Embryonic facial prominence (tissue), 1 donor: ENCODE measurements around the gene TBX15.

Source experiments
- DNase-seq: peaks from one replicate; pipeline ENCODE4 v3.0.0-alpha.2; 2016; ENCODE audit errors: extremely low spot score

TBX15 gene

DNA sequence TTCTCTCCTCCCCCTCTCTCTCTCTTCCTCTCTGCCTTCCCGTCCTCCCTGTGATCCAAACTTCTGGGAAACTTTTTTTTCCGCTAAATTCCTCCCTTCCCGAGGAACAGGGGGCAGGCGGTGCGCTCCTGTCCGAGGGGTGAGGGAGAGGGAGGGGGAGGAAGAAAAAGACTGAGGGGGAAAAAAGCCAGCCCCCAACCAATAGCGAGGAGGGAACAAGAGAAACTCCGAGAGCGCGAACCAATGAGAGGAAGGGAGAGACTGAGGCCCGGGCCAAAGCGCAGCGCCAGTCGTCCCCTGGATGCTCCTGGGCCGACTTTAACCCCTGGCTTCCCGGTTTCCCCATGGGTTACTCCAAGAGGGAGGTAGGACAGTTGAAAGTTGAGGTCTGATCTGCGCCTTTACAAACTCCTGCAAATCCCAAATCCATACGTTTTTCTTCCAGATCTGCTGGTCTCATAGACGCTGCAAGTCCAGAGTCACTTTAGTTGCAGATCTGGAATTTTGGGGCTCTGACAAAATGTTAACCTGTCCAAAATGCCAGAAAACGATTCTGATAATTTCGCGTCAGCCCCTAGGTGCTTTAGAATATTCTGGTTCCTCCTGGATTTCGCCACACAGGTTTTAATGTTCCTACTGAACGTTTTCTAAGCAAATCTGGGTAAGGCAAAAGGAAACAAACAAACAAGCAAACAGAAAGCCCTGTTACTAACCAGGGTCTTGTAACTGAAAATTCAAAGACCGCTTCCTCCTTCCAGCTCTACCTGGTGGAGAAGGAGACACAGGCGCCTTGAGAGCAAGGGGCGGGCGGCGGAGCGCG, at the start of gene TBX15:
TBX15 (minus strand) TSS at position 158 of the 820 bp plus-strand sequence. CDS start 548 bp downstream, outside the sequence.
- DNase-seq: peak; percentile 40

DNA sequence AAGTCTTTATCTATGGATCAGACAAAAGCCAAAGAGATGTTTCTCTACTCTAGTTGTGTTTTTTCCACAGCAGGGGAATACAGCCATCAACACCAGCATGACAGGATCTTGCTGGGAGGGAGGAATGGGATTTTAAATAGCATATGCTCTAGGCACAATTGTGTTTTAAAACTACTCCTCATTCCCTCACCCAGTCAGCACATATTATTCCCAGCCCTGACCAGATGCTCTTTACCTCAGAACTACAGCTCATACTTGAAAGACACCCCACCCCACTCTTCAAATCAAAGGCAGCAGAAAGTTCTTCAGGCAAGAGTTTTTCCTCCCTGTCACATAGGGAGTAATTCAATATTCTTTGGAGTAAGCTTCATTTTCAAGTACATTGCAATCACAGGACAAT, 46.2 kb upstream of the TBX15 start:
- DNase-seq: no peak

- DNase-seq: no peak
Measured at GRCh38 chr1:119032986-119033385, 44.8 kb upstream of the TBX15 start.

DNA sequence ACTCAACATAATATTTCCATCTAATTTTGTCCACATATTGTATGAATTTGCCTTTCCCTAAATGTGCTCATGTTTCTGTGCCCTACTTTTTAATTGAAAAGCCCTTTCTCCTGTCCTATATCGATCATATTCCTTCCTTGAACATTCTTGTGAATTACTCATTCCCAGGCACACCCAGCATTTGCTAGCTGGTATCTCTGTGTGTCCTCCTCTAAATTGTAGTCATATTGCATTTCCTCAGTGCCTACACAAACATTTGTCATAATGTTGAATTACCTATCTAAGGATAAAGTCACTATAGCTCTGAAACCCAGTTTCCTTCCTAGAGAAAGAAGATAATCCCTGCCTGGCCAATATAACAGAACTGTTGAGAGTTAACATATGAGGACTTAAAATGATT, 39.6 kb upstream of the TBX15 start:
- no peak for DNase-seq

GRCh38 chr1:119026956-119027355, 38.8 kb upstream of the TBX15 start:
- no peak for DNase-seq

DNA sequence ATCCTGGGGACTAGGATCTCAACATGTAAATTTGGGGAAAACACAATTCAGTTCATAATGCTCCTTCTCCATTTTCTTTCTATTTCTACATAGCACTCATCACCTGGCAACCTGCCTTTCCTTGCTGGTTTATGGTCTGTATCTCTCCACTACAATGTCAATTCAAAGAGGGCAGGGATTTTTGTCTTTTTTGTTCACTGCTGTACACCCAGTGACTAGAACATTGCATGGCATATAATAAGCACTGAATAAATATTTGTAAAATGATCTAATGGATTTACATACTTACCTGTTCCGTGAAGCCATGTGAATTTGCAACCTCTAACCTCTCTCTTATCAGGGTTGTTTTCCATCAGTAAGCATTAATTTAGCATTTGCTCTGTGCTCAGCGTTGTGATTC, 27.4 kb upstream of the TBX15 start:
- DNase-seq: no peak

DNA sequence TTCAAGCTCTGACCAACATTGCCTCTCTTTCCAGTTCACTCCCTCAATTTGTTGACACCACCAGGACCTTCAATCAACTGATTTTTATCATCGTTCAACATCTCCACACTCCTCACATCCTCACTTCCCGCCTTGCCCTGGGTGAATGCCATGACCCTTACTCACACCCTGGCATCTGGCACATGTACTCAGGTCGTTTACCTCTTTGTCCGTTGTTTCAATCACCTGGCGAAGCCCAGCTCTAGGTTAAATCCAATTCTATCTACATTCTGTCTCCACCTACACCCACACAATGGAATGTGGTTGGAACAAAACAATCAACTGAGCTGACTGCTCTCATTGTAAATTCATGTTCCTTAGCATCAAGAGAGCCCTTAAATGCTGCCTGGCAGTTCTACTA, 24.2 kb upstream of the TBX15 start:
- DNase-seq: no peak

GRCh38 chr1:119011706-119012105, 23.6 kb upstream of the TBX15 start:
- DNase-seq: no peak

DNA sequence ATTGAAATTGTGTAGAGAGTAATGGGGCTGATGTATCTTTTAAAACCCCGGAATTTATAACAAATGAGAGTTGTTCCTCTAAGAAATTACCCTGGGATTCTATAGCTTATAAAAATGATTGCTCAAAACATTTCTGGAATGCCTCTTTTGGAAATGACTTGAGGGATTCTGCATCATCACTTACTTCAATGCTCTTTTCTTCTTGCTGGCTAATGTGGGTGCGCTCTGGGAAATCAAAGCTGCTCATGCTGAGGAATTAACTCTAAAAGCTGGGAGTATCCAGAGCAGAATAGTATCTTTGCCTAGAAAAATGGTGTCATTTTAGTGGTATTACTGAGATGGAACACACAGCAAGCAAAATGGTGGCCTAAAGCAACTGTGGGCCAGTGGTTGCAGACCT, 23.0 kb upstream of the TBX15 start:
- DNase-seq: no peak

DNA sequence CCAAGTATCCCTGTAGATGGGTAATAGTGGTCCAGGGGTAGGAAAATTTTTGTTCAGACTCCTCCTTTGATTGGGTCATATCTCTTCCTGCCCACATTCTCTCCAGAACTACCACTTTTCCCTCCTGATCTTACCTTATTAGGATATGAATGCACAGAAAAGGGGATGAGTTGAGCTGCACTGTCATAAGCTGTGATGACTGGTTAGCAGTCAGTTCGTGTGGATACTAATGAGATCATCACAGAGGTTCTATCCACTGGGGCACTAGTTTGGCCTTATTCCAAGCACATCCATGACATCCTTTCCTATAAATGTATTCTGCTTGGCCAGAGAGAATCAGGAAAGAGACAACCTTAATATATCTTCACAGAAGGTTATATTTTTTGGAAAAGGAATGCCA, 22.1 kb upstream of the TBX15 start:
- no peak for DNase-seq

GRCh38 chr1:119009312-119009655, 21.1 kb upstream of the TBX15 start:
- DNase-seq: no peak

GRCh38 chr1:119008483-119009311, 20.6 kb upstream of the TBX15 start:
- no peak for DNase-seq

DNA sequence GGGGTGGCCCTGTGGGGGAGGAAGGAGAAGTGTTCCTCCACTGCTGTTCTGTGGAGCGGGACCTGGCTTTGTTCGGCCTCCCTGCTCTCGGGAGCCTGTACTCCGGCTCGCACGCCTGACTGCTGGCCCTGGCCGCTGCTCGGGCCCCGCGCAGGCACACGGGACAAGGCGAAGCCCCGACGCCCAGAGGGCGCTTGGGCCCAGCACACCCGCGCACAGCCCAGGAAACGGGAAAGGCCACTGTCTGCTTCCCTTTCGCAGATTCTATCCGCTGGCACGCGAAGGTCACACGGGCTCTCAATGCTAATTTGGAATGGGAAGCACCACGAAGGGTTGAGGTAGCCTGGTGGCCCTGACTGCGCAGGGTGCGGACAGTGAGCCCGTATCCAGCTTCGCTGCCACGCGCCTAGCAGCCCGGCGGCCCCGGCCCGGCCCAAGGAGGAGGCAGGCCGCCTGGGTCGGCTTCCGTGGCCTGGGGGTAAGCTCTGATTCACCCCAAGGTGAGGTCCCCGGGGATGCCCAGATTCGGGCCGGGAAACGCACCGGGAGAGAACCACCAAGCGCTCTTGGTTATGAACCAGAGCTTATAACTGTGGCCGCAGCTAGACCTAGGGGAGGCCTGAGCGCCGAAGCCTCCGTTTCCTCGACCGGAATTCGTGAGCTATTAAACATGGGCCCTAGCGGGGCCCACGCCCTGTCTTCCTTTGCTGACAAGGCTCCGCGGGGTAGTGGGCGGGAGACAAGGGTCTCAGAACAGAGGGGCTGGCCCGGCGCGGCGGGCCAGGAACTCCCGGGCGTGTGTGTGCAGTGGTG, 19.7 kb upstream of the TBX15 start:
- DNase-seq: no peak

DNA sequence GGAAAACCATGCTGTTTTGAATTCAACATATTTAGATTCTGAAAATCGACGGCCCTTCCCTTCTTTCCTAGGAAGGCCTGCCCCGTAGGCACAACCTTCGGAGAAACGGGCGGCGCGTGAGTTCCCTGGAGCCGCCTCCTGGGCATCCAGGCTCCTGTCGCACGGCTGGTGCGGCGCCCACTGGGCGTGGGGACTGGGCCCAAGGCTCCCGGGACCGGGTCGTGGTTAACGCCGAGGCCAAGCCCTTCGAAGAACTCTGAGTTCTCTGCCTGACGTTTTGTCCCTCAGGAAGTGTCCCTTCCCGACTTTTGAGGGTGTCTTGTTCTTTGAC, 19.2 kb upstream of the TBX15 start:
- DNase-seq: no peak

DNA sequence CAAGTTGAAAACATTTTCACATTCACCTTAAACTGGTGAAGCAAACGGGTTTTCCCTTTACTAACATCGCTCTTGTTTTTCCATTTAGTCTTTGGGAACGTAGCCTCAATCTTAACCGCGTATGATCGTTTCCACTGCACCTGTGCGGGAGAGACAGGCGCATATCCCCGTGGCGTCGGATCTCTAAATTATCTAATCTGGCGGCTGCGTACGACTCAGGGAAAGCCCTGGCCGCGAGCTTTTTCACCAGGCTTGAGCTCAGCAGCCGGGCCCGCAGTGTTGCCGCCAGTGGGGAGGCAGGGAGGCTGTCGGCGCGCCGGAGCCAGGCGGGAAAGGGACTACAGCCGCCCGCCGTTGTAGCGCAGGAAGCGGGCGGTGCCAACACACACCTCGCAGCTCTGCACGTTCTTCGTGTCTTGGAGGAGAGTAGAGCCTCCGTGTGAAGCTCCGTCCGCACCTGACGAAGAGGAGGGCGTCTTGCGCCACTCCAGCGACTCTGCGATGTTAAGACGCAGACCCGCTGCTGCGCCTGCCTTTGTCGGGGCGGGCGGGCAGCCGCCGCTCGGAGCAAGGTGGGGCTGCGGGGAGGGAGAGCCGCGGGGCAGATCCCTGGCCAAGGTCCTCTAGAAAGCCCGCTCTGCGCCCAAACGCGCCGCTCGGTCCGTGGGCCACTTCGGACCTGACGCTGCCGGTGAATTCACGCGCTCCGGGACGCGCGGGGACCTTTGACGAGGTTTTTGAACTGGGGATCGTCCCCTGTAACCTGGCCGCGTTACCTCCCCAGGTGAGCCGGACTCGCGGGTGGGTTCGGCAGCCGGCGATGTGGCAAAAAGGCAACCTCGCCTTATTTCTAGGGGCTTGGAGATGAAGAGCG, 18.5 kb upstream of the TBX15 start:
- no peak for DNase-seq

DNA sequence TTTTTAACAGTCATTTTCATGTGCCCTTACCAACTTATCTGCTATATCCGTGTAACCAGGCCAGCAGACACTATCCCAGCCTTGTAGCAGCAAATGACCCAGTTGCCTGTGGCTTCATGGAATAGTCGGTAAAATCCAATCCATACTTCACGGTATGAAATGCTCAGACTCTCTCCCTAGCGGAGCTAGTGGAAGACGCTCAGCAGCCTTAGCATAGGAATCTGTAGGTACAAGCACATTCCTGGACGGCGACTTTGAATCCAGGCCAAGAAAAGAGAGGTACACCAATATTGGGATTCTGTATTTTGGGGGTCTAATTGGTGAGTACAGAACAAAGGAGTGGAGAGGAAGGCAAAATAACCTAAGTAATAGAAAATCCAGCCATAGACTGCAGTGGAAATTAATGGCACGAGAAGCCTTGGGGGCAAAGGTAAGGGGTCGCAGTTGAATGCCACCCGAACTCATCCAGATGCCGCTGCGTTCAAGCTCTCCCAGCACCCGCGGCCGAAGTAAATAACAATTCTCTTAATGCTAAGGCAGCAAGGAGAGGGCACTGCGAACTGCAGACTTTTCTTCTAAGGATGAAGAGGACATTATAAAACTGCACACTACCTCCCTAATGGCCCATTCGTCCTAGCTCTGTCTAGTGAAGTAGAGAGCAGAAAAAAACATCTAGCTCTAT, 17.7 kb upstream of the TBX15 start:
- DNase-seq: no peak

- DNase-seq: no peak
Measured at GRCh38 chr1:119004781-119005180, 16.6 kb upstream of the TBX15 start.

GRCh38 chr1:119004129-119004527, 16.0 kb upstream of the TBX15 start:
- no peak for DNase-seq

GRCh38 chr1:119003413-119004128, 15.4 kb upstream of the TBX15 start:
- no peak for DNase-seq

DNA sequence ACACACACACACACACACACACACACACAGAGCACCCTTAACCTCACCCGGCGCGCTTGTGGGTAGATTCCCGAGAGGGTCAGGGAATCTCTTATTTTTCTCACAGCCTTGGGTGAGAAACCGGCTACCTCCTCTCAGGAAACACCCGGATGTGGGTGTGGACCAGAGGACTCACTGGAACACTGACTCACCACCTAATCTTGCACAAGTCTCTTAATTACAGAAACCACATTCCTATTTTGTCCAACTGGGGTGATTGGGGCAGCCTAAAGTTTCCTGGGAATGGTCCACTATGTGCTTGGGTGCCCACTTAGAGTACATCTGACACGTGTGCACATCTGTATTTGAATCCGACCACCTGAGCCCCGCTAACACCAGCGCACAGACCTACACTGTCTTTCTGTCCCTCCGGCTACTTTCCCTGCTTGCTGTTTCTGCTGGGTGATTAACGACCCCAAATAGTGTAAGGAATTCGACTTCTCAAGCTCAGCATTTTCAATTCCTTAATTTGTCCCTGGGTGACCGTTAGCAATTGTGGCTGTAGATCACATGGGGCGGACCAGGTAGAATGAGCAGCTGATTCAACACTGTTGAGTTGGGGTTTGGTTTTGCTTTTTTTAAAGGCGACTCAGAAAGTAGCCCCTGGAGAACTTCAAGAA, 14.0 kb upstream of the TBX15 start:
- DNase-seq: no peak
